Thyroid gland (tissue), 4 donors: ENCODE results near the gene DAB1. TPM values are rescaled to one million over a fixed set of nuclear protein-coding genes. Genes with fewer than 3 reads are reported as not detected.

Experiments used
- DNase-seq, 2 donors: peaks; one replicate each; pipeline ENCODE4 v3.0.0-alpha.2; 2019
- H3K27ac ChIP-seq, 3 donors: fragments of 200-600 bp; sonication (generic); 1 replicate in 2 of 3; 2 replicates in 1 of 3; pipeline ENCODE4 v1.5.1; 2016 to 2019; ENCODE audit warnings: mild to moderate bottlenecking in 1 of 3, moderate library complexity in 1 of 3
- H3K27me3 ChIP-seq: fragments of 200-600 bp; sonication (generic); one replicate; pipeline ENCODE4 v1.5.1; 2019
- H3K36me3 ChIP-seq, 2 donors: fragments of 200-600 bp; sonication (generic); one replicate each; pipeline ENCODE4 v1.5.1; 2016 to 2019
- H3K4me1 ChIP-seq, 2 donors: fragments of 200-600 bp; sonication (generic); one replicate each; pipeline ENCODE4 v1.5.1; 2017 to 2019
- H3K4me3 ChIP-seq, 3 donors: fragments of 200-600 bp; sonication (generic); replicated peaks in 1 of 3; 1 replicate in 2 of 3; 2 replicates in 1 of 3; pipeline ENCODE4 v1.5.1; 2016; ENCODE audit warnings: mild to moderate bottlenecking in 1 of 3
- H3K9me3 ChIP-seq: fragments of 200-600 bp; sonication (generic); one replicate; pipeline ENCODE4 v1.5.1; 2017
- POLR2A ChIP-seq, 2 donors: fragments of 450-650 bp; IDR thresholded peaks; one replicate each; pipeline ENCODE4 v1.6.1; 2017; ENCODE audit warnings: antibody characterized with exemption in 2 of 2, mild to moderate bottlenecking in 2 of 2, moderate library complexity in 1 of 2
- WGBS, 2 donors: methylation state at CpG; one replicate each; pipeline ENCODE4 v1.1.5; 2017; 5-methylcytosine and 5-hydroxymethylcytosine counted together
- intact Hi-C: fragments of 100-400 bp; cut with DNase I; formaldehyde crosslinking; loops from one replicate; pipeline ENCODE4 v1.15.1; 2023
- total RNA-seq, 4 donors: library from RNA; depleted of rRNA; stranded (reverse); fragments of >200 nt; gene quantifications; one replicate each; pipeline ENCODE4 v1.2.3, GENCODE V29; 2016
- TF ChIP-seq, protein P1 (sequence below), 6 experiments: fragments of 200-600 bp in 3 of 6; fragments of 450-650 bp in 3 of 6; sonication (generic) in 3 of 6; IDR thresholded peaks; one replicate each; pipeline ENCODE4 v1.5.1; 2016 to 2019; ENCODE audit warnings: antibody characterized with exemption in 6 of 6, mild to moderate bottlenecking in 2 of 6, inconsistent platforms in 1 of 6, moderate library complexity in 1 of 6

Gene DAB1
- total RNA-seq, 4 donors from 2014 or later, result under 0.01 to 0.83 (median 0.21) TPM

DNA sequence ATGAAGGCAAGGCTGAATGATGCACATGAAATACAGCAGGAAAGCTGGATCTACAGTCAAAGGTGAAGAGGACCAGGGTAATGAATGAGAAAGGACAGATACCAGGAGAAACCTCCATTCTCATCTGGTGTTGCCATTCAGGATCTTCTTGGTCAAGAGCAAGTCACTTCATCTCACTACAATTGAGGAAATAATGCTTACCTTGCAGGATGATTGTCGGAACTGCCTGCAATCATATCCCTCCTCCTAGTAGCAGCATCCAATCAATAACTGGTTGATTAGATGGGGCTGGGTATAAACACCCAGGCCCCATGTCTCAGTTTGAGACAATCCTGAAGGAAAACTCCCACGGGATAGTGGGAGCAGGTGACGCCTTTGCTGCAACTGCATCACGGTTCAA is 263.3 kb downstream of the DAB1 start:
- Histone ChIP-seq H3K4me3 (no peak overlapping the region), H3K9me3 (no peaks in the 10 kb centered on the region), H3K4me1 (no peaks in the 10 kb centered on the region), H3K27ac (no peak overlapping the region), H3K27me3 (no peaks in the 10 kb centered on the region), H3K36me3 (no peaks in the 10 kb centered on the region)
- no peak for DNase-seq
- TF ChIP-seq, protein P1, sequence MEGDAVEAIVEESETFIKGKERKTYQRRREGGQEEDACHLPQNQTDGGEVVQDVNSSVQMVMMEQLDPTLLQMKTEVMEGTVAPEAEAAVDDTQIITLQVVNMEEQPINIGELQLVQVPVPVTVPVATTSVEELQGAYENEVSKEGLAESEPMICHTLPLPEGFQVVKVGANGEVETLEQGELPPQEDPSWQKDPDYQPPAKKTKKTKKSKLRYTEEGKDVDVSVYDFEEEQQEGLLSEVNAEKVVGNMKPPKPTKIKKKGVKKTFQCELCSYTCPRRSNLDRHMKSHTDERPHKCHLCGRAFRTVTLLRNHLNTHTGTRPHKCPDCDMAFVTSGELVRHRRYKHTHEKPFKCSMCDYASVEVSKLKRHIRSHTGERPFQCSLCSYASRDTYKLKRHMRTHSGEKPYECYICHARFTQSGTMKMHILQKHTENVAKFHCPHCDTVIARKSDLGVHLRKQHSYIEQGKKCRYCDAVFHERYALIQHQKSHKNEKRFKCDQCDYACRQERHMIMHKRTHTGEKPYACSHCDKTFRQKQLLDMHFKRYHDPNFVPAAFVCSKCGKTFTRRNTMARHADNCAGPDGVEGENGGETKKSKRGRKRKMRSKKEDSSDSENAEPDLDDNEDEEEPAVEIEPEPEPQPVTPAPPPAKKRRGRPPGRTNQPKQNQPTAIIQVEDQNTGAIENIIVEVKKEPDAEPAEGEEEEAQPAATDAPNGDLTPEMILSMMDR (IDR thresholded peaks at IDR 0.05), result no peak
- no peak for TF ChIP-seq POLR2A (IDR thresholded peaks at IDR 0.05)
- intact Hi-C loops, result no loop called here
- WGBS, 2 donors, result 87 to 97% methylated on average over 4 of the region's 4 CpGs

DNA sequence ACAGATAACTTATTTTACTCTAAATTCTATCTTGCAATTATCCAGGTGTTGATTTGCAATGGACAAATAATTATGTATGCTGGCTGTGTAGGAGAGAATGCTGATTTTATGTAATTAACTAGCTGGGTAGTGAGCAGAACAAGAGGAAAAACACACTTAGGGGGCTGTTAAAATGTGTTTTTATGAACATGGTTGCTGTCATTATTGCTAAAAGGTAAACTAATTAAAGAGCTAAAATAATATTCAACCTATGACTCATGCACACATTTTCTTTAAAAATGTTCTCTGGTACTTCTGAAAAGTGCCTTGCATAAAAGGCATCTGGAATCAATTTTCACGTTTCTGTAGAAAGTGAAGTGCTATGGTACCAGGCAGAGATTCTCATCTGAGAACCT is 265.3 kb downstream of the DAB1 start:
- TF ChIP-seq, protein P1 (IDR thresholded peaks at IDR 0.05), result no peak
- TF ChIP-seq POLR2A (IDR thresholded peaks at IDR 0.05), result no peak
- H3K27ac ChIP-seq, result no peak overlapping the region
- H3K9me3 ChIP-seq, result no peaks in the 10 kb centered on the region
- 76 to 78% methylated on average over 1 of the region's 1 CpG for WGBS, 2 donors
- H3K4me3 ChIP-seq, result no peak overlapping the region
- H3K27me3 ChIP-seq, result no peaks in the 10 kb centered on the region
- no peaks in the 10 kb centered on the region for H3K4me1 ChIP-seq
- H3K36me3 ChIP-seq, result no peaks in the 10 kb centered on the region
- intact Hi-C loops, result no loop called here
- DNase-seq, result no peak

DNA sequence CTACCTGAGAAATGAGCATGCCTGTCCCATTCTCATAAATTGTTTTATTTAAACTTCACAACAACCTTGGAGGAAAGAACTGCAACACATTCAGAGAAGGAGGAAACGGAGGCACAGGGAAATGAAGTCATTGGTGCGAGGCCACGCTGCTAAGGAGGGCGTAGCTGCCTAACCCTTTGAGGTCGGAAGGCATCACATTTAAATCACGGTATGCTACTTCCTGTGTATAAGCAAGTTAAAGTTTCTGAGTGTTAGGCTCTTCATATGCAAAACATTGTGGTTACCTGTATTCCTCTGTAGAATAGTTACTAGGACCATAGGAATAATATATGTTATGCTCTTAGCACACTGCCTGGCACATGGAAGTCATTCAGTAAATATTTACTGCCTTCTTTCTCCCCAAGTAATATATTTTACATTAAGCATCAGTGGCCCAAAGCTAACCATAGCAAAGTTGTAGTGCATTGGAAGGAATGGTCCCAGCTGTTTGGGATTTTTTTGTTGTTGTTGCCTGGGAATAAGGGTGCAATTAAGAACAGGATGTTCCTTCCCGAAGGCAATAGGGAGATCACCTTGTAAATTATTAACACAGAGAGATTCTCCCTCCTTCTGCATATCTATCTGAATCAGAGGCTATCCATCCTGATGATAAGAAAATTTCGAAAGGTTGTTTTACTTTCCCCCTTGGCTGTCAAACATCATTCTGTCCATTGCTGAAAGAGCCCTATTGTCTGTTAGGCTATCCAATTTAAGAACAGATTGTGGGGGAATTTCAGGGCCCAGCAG is 265.8 kb downstream of the DAB1 start:
- WGBS, 2 donors, result 71 to 76% methylated on average over 8 of the region's 8 CpGs
- Histone ChIP-seq H3K27ac (no peak overlapping the region), H3K27me3 (no peaks in the 10 kb centered on the region), H3K36me3 (no peaks in the 10 kb centered on the region), H3K9me3 (no peaks in the 10 kb centered on the region), H3K4me1 (no peaks in the 10 kb centered on the region), H3K4me3 (no peak overlapping the region)
- TF ChIP-seq, protein P1 (IDR thresholded peaks at IDR 0.05), result no peak
- TF ChIP-seq POLR2A (IDR thresholded peaks at IDR 0.05), result no peak
- intact Hi-C loops, result no loop called here
- no peak for DNase-seq

DNA sequence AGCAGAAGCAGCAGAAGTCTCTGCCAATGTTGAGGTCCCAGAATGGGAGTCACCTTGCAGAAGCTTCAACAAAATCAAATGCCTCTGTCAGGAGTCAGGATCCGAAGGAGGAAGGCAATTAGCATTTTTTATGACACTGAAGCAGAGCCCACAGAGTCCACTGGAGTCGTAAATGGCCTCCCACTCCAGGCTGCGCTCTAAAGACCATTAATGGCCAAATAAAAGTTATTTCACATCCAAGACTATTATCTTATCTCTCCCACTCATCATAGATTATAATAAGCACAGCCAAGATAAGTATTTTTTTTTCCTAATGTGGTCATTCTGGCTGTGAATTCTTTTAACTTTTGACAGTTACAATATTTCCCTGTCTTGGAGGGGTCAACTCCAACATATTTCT is 267.0 kb downstream of the DAB1 start:
- intact Hi-C loops, result no loop called here
- H3K27ac ChIP-seq, result no peak overlapping the region
- no peaks in the 10 kb centered on the region for H3K36me3 ChIP-seq
- WGBS, 2 donors, result 69 to 73% methylated on average over 3 of the region's 3 CpGs
- no peak for TF ChIP-seq POLR2A (IDR thresholded peaks at IDR 0.05)
- TF ChIP-seq, protein P1 (IDR thresholded peaks at IDR 0.05), result no peak
- no peaks in the 10 kb centered on the region for H3K9me3 ChIP-seq
- no peak for DNase-seq
- no peak overlapping the region for H3K4me3 ChIP-seq
- no peaks in the 10 kb centered on the region for H3K4me1 ChIP-seq
- no peaks in the 10 kb centered on the region for H3K27me3 ChIP-seq

DNA sequence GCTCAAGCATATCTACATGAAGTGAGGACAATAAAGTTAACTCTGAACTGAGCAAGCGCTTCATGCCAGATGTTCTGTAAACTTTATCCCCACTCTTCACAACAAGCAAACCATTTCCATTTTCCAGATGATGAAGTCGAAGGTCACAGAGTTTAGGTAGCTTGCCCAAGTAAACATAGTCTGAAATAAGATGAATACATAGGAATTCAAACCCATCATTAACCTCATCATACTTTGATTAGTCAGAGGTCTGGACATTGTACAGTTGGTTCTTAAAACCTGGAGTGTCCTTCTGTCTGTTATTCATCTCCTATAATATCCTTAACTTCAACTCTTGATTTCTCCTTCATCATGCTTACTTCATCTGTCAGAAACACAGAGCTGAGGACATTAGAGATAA is 277.8 kb downstream of the DAB1 start:
- Histone ChIP-seq H3K9me3 (no peaks in the 10 kb centered on the region), H3K27ac (no peak overlapping the region), H3K4me1 (no peaks in the 10 kb centered on the region), H3K4me3 (no peak overlapping the region), H3K27me3 (no peaks in the 10 kb centered on the region), H3K36me3 (no peaks in the 10 kb centered on the region)
- DNase-seq, result no peak
- whole genome bisulfite sequencing, 2 donors, result 83 to 89% methylated on average over 2 of the region's 2 CpGs
- TF ChIP-seq, protein P1 (IDR thresholded peaks at IDR 0.05), result no peak
- TF ChIP-seq POLR2A (IDR thresholded peaks at IDR 0.05), result no peak
- intact Hi-C loops, result no loop called here
